HCT116 (cell line): ENCODE data around the gene SHROOM3.

Experiments
- ATF3 ChIP-seq: IDR thresholded peaks from 2 replicates; pipeline ENCODE4 v1.6.1; 2012
- POLR2A ChIP-seq: IDR thresholded peaks from 2 replicates; pipeline ENCODE4 v1.7.0; 2011; ENCODE audit warnings: borderline replicate concordance; ENCODE audit not compliant: insufficient read depth, insufficient read length; ENCODE audit errors: extremely low read depth
- RAD21 ChIP-seq: IDR thresholded peaks from 2 replicates; pipeline ENCODE4 v1.6.1; 2012; ENCODE audit warnings: low read depth, mild to moderate bottlenecking
- TF ChIP-seq, protein P1 (sequence below): IDR thresholded peaks from 2 replicates; pipeline ENCODE4 v1.6.1; 2012
- TF ChIP-seq, protein P2 (sequence below), 3 experiments: fragments of 200-600 bp in 1 of 3; sonication (generic) in 1 of 3; IDR thresholded peaks in 2 of 3; conservative IDR thresholded peaks in 1 of 3; 2 replicates each; pipeline ENCODE4 v1.5.1; 2012 to 2017; ENCODE audit warnings: low read depth in 2 of 3, low read length in 2 of 3, antibody characterized with exemption in 1 of 3, borderline replicate concordance in 1 of 3, control low read depth in 1 of 3, mild to moderate bottlenecking in 1 of 3, mixed read lengths in 1 of 3, mixed run types in 1 of 3, moderate library complexity in 1 of 3; ENCODE audit not compliant: insufficient read depth in 1 of 3

DNA sequence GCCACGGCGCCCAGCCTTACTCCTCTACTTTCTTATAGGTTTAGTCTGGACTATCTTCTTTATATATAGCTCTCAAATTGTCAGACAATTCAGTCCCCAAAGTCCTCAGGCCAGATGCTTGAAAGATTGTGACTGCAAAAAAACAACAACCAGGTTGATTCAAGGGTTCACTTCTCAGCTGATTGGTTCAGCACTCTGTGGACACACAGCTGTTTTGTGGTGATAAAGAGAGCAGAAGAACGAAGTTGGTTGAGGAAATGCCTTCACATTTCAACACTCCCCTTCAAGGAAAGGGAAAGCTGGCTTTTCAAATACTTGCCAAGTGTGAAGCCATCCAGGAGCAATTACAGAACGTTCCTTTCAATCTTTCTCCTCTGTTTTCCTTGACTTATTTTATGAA is 166.8 kb downstream of the SHROOM3 start:
- no peak for TF ChIP-seq ATF3
- TF ChIP-seq, protein P1, sequence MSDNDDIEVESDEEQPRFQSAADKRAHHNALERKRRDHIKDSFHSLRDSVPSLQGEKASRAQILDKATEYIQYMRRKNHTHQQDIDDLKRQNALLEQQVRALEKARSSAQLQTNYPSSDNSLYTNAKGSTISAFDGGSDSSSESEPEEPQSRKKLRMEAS = no peak
- TF ChIP-seq, protein P2, sequence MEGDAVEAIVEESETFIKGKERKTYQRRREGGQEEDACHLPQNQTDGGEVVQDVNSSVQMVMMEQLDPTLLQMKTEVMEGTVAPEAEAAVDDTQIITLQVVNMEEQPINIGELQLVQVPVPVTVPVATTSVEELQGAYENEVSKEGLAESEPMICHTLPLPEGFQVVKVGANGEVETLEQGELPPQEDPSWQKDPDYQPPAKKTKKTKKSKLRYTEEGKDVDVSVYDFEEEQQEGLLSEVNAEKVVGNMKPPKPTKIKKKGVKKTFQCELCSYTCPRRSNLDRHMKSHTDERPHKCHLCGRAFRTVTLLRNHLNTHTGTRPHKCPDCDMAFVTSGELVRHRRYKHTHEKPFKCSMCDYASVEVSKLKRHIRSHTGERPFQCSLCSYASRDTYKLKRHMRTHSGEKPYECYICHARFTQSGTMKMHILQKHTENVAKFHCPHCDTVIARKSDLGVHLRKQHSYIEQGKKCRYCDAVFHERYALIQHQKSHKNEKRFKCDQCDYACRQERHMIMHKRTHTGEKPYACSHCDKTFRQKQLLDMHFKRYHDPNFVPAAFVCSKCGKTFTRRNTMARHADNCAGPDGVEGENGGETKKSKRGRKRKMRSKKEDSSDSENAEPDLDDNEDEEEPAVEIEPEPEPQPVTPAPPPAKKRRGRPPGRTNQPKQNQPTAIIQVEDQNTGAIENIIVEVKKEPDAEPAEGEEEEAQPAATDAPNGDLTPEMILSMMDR (IDR thresholded peaks at IDR 0.05 in 2 of 3, conservative IDR thresholded peaks at IDR 0.05 in 1 of 3; ENCODE audit: borderline replicate concordance in 1 of 3, insufficient read depth in 1 of 3, low read depth in 2 of 3, low read length in 2 of 3) = no peak
- TF ChIP-seq RAD21 = no peak
- no peak for TF ChIP-seq POLR2A
